SK-N-SH treated with all-trans-retinoic acid at 6 μM for 48 hours (cell line): ENCODE results near the gene GFPT1.

Source experiments
- ATAC-seq: fragments of 200-7000 bp; cut with Tn5 transposase; 3 replicates; pipeline ENCODE4 v1.9.1; 2020; ENCODE audit warnings: mild to moderate bottlenecking, moderate library complexity
- ARNTL ChIP-seq: fragments of 450-650 bp; formaldehyde crosslinking; IDR thresholded peaks from 2 replicates; pipeline ENCODE4 v1.5.0; 2020; ENCODE audit warnings: low read depth, mild to moderate bottlenecking, moderate library complexity, borderline replicate concordance
- BACH2 ChIP-seq: fragments of 250-450 bp; sonication (Bioruptor Pico); IDR thresholded peaks from 2 replicates; pipeline ENCODE4 v1.9.0; 2021; ENCODE audit warnings: mild to moderate bottlenecking, borderline replicate concordance
- CSDC2 ChIP-seq: fragments of 250-450 bp; sonication (Bioruptor Pico); IDR thresholded peaks from 2 replicates; pipeline ENCODE4 v1.5.0; 2020; ENCODE audit warnings: mild to moderate bottlenecking, moderate library complexity
- ESRRG ChIP-seq: fragments of 250-450 bp; sonication (Bioruptor Pico); IDR thresholded peaks from 2 replicates; pipeline ENCODE4 v1.6.1; 2021; ENCODE audit warnings: mild to moderate bottlenecking
- GLIS3 ChIP-seq: fragments of 250-450 bp; sonication (Bioruptor Pico); IDR thresholded peaks from 2 replicates; pipeline ENCODE4 v1.5.0; 2020; ENCODE audit warnings: mild to moderate bottlenecking, moderate library complexity
- ISL1 ChIP-seq: fragments of 250-450 bp; sonication (Bioruptor Pico); IDR thresholded peaks from 2 replicates; pipeline ENCODE4 v2.1.2; 2022; ENCODE audit warnings: mild to moderate bottlenecking, moderate library complexity
- PPARA ChIP-seq: fragments of 250-450 bp; sonication (Bioruptor Pico); IDR thresholded peaks from 2 replicates; pipeline ENCODE4 v1.5.0; 2020; ENCODE audit warnings: mild to moderate bottlenecking, borderline replicate concordance
- RARB ChIP-seq: fragments of 250-450 bp; sonication (Bioruptor Pico); IDR thresholded peaks from 2 replicates; pipeline ENCODE4 v1.8.0; 2021; ENCODE audit warnings: mild to moderate bottlenecking, moderate library complexity
- SNAI2 ChIP-seq: fragments of 250-450 bp; sonication (Bioruptor Pico); IDR thresholded peaks from 2 replicates; pipeline ENCODE4 v1.5.0; 2020; ENCODE audit warnings: mild to moderate bottlenecking, moderate library complexity
- TCF4 ChIP-seq: fragments of 250-450 bp; sonication (Bioruptor Pico); IDR thresholded peaks from 2 replicates; pipeline ENCODE4 v1.8.0; 2021; ENCODE audit warnings: mild to moderate bottlenecking, moderate library complexity, borderline replicate concordance
- TOX ChIP-seq: fragments of 250-450 bp; sonication (Bioruptor Pico); IDR thresholded peaks from 2 replicates; pipeline ENCODE4 v1.8.0; 2021; ENCODE audit warnings: mild to moderate bottlenecking, moderate library complexity, borderline replicate concordance
- ZC3H10 ChIP-seq: fragments of 250-450 bp; sonication (Bioruptor Pico); IDR thresholded peaks from 2 replicates; pipeline ENCODE4 v1.5.1; 2021; ENCODE audit warnings: mild to moderate bottlenecking, moderate library complexity
- ZFP3 ChIP-seq: fragments of 250-450 bp; sonication (Bioruptor Pico); IDR thresholded peaks from 2 replicates; pipeline ENCODE4 v1.5.0; 2020; ENCODE audit warnings: mild to moderate bottlenecking, moderate library complexity
- ZFP30 ChIP-seq: fragments of 450-650 bp; formaldehyde crosslinking; IDR thresholded peaks from 2 replicates; pipeline ENCODE4 v1.5.0; 2022; ENCODE audit warnings: mild to moderate bottlenecking, moderate library complexity
- ZNF70 ChIP-seq: fragments of 450-650 bp; formaldehyde crosslinking; IDR thresholded peaks from 2 replicates; pipeline ENCODE4 v1.5.0; 2020; ENCODE audit warnings: mild to moderate bottlenecking, moderate library complexity
- ZNF8 ChIP-seq: fragments of 450-650 bp; formaldehyde crosslinking; IDR thresholded peaks from 2 replicates; pipeline ENCODE4 v1.5.0; 2020; ENCODE audit warnings: mild to moderate bottlenecking, moderate library complexity
- TF ChIP-seq, protein P1 (sequence below): fragments of 250-450 bp; sonication (Bioruptor Pico); IDR thresholded peaks from 2 replicates; pipeline ENCODE4 v1.5.1; 2020; ENCODE audit warnings: low read depth, mild to moderate bottlenecking, moderate library complexity
- TF ChIP-seq, protein P2 (sequence below): fragments of 250-450 bp; sonication (Bioruptor Pico); IDR thresholded peaks from 2 replicates; pipeline ENCODE4 v1.8.0; 2021; ENCODE audit warnings: low read depth, mild to moderate bottlenecking, moderate library complexity, borderline replicate concordance
- TF ChIP-seq, protein P3 (sequence below): fragments of 250-450 bp; sonication (Bioruptor Pico); IDR thresholded peaks from 2 replicates; pipeline ENCODE4 v1.5.1; 2021; ENCODE audit warnings: mild to moderate bottlenecking, moderate library complexity
- TF ChIP-seq, protein P4 (sequence below): fragments of 250-450 bp; sonication (Bioruptor Pico); IDR thresholded peaks from 2 replicates; pipeline ENCODE4 v1.5.0; 2020; ENCODE audit warnings: mild to moderate bottlenecking, moderate library complexity
- TF ChIP-seq, protein P5 (sequence below): fragments of 250-450 bp; sonication (Bioruptor Pico); IDR thresholded peaks from 2 replicates; pipeline ENCODE4 v1.8.0; 2020; ENCODE audit warnings: mild to moderate bottlenecking, moderate library complexity, borderline replicate concordance

The GFPT1 gene

DNA sequence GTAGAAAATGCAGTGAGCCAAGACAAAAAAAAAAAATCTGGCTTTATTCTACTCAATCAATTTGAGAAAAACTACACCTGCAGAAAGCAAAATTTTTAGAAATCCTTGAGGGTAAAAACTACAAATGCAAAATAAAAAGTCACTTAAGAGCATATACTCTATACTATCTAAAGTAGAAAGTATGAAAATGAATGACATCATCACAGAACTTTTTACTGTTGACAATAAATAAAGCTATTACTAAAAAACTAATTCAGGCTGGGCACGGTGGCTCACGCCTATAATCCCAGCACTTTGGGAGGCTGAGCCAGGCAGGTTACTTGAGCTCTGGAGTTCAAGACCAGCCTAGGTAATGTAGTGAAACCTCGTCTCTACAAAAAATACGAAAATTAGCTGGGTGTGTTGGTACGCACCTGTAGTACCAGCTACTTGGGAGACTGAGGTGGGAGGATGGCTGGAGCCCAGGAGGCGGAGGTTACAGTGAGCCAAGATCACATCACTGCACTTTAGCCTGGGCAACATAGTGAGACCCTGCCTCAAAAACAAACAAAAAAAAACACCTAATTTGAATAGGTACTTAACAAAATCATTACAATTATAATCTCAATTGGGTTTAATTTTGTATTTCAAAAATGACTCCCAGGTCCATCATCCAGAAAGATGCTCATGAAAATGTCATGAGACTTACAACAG is 42.6 kb upstream of the GFPT1 start:
- ATAC-seq, result no peak
- no peak for TF ChIP-seq ZFP3
- no peak for TF ChIP-seq ZNF70
- no peak for TF ChIP-seq PPARA (CRISPR knock-in tag)
- TF ChIP-seq, protein P1, sequence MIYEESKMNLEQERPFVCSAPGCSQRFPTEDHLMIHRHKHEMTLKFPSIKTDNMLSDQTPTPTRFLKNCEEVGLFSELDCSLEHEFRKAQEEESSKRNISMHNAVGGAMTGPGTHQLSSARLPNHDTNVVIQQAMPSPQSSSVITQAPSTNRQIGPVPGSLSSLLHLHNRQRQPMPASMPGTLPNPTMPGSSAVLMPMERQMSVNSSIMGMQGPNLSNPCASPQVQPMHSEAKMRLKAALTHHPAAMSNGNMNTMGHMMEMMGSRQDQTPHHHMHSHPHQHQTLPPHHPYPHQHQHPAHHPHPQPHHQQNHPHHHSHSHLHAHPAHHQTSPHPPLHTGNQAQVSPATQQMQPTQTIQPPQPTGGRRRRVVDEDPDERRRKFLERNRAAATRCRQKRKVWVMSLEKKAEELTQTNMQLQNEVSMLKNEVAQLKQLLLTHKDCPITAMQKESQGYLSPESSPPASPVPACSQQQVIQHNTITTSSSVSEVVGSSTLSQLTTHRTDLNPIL (CRISPR knock-in tag), result no peak
- no peak for TF ChIP-seq BACH2 (CRISPR knock-in tag)
- TF ChIP-seq ARNTL (CRISPR knock-in tag), result no peak
- TF ChIP-seq CSDC2 (CRISPR knock-in tag), result no peak
- TF ChIP-seq, protein P2, sequence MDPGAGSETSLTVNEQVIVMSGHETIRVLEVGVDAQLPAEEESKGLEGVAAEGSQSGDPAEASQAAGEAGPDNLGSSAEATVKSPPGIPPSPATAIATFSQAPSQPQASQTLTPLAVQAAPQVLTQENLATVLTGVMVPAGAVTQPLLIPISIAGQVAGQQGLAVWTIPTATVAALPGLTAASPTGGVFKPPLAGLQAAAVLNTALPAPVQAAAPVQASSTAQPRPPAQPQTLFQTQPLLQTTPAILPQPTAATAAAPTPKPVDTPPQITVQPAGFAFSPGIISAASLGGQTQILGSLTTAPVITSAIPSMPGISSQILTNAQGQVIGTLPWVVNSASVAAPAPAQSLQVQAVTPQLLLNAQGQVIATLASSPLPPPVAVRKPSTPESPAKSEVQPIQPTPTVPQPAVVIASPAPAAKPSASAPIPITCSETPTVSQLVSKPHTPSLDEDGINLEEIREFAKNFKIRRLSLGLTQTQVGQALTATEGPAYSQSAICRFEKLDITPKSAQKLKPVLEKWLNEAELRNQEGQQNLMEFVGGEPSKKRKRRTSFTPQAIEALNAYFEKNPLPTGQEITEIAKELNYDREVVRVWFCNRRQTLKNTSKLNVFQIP (CRISPR knock-in tag), result no peak
- no peak for TF ChIP-seq ISL1 (CRISPR knock-in tag)

DNA sequence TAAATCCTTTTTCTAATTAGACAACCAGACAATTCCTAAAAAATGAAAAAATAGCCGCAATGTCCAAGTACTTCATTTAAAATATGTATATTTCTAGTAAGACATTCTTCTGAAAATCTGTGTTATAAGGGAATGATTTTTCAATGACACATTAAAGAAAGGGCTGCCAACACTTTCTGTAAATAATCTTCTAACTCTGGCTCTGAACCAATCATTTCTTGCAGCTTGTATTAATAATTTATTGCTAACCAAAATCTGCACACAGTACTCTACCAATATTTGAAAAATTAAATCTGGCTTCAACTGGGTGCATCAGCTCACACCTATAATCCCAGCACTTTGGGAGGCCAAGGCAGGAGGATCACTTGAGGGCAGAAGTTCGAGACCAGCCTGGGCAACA is 42.0 kb upstream of the GFPT1 start:
- no peak for ATAC-seq
- TF ChIP-seq, protein P3, sequence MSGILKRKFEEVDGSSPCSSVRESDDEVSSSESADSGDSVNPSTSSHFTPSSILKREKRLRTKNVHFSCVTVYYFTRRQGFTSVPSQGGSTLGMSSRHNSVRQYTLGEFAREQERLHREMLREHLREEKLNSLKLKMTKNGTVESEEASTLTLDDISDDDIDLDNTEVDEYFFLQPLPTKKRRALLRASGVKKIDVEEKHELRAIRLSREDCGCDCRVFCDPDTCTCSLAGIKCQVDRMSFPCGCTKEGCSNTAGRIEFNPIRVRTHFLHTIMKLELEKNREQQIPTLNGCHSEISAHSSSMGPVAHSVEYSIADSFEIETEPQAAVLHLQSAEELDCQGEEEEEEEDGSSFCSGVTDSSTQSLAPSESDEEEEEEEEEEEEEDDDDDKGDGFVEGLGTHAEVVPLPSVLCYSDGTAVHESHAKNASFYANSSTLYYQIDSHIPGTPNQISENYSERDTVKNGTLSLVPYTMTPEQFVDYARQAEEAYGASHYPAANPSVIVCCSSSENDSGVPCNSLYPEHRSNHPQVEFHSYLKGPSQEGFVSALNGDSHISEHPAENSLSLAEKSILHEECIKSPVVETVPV (CRISPR knock-in tag), result no peak
- TF ChIP-seq SNAI2 (CRISPR knock-in tag) (no peak), TCF4 (CRISPR knock-in tag) (no peak), ZC3H10 (CRISPR knock-in tag) (no peak), ZFP30 (no peak), ZNF8 (CRISPR knock-in tag) (no peak), ESRRG (CRISPR knock-in tag) (no peak), RARB (no peak), GLIS3 (CRISPR knock-in tag) (no peak), ZFP3 (no peak), CSDC2 (CRISPR knock-in tag) (no peak), TOX (CRISPR knock-in tag) (no peak)
- TF ChIP-seq, protein P2 (CRISPR knock-in tag), result no peak
- TF ChIP-seq, protein P4, sequence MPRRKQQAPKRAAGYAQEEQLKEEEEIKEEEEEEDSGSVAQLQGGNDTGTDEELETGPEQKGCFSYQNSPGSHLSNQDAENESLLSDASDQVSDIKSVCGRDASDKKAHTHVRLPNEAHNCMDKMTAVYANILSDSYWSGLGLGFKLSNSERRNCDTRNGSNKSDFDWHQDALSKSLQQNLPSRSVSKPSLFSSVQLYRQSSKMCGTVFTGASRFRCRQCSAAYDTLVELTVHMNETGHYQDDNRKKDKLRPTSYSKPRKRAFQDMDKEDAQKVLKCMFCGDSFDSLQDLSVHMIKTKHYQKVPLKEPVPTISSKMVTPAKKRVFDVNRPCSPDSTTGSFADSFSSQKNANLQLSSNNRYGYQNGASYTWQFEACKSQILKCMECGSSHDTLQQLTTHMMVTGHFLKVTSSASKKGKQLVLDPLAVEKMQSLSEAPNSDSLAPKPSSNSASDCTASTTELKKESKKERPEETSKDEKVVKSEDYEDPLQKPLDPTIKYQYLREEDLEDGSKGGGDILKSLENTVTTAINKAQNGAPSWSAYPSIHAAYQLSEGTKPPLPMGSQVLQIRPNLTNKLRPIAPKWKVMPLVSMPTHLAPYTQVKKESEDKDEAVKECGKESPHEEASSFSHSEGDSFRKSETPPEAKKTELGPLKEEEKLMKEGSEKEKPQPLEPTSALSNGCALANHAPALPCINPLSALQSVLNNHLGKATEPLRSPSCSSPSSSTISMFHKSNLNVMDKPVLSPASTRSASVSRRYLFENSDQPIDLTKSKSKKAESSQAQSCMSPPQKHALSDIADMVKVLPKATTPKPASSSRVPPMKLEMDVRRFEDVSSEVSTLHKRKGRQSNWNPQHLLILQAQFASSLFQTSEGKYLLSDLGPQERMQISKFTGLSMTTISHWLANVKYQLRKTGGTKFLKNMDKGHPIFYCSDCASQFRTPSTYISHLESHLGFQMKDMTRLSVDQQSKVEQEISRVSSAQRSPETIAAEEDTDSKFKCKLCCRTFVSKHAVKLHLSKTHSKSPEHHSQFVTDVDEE, result no peak
- TF ChIP-seq, protein P1 (CRISPR knock-in tag), result no peak
- TF ChIP-seq, protein P5, sequence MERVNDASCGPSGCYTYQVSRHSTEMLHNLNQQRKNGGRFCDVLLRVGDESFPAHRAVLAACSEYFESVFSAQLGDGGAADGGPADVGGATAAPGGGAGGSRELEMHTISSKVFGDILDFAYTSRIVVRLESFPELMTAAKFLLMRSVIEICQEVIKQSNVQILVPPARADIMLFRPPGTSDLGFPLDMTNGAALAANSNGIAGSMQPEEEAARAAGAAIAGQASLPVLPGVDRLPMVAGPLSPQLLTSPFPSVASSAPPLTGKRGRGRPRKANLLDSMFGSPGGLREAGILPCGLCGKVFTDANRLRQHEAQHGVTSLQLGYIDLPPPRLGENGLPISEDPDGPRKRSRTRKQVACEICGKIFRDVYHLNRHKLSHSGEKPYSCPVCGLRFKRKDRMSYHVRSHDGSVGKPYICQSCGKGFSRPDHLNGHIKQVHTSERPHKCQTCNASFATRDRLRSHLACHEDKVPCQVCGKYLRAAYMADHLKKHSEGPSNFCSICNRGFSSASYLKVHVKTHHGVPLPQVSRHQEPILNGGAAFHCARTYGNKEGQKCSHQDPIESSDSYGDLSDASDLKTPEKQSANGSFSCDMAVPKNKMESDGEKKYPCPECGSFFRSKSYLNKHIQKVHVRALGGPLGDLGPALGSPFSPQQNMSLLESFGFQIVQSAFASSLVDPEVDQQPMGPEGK (CRISPR knock-in tag), result no peak
